SK-N-SH treated with all-trans-retinoic acid at 6 μM for 48 hours (cell line): ENCODE data around the gene WDR7.

Experiments
- ATAC-seq: fragments of 200-7000 bp; cut with Tn5 transposase; 3 replicates; pipeline ENCODE4 v1.9.1; 2020; ENCODE audit warnings: mild to moderate bottlenecking, moderate library complexity
- ARNTL ChIP-seq: fragments of 450-650 bp; formaldehyde crosslinking; IDR thresholded peaks from 2 replicates; pipeline ENCODE4 v1.5.0; 2020; ENCODE audit warnings: low read depth, mild to moderate bottlenecking, moderate library complexity, borderline replicate concordance
- BACH2 ChIP-seq: fragments of 250-450 bp; sonication (Bioruptor Pico); IDR thresholded peaks from 2 replicates; pipeline ENCODE4 v1.9.0; 2021; ENCODE audit warnings: mild to moderate bottlenecking, borderline replicate concordance
- CSDC2 ChIP-seq: fragments of 250-450 bp; sonication (Bioruptor Pico); IDR thresholded peaks from 2 replicates; pipeline ENCODE4 v1.5.0; 2020; ENCODE audit warnings: mild to moderate bottlenecking, moderate library complexity
- CSRNP3 ChIP-seq: fragments of 250-450 bp; sonication (Bioruptor Pico); IDR thresholded peaks from 2 replicates; pipeline ENCODE4 v1.5.1; 2021; ENCODE audit warnings: mild to moderate bottlenecking, moderate library complexity
- ESRRG ChIP-seq: fragments of 250-450 bp; sonication (Bioruptor Pico); IDR thresholded peaks from 2 replicates; pipeline ENCODE4 v1.6.1; 2021; ENCODE audit warnings: mild to moderate bottlenecking
- ISL1 ChIP-seq: fragments of 250-450 bp; sonication (Bioruptor Pico); IDR thresholded peaks from 2 replicates; pipeline ENCODE4 v2.1.2; 2022; ENCODE audit warnings: mild to moderate bottlenecking, moderate library complexity
- OSR1 ChIP-seq: fragments of 250-450 bp; sonication (Bioruptor Pico); IDR thresholded peaks from 2 replicates; pipeline ENCODE4 v1.8.0; 2022; ENCODE audit warnings: moderate library complexity, mild to moderate bottlenecking, inconsistent platforms
- PATZ1 ChIP-seq: fragments of 250-450 bp; sonication (Bioruptor Pico); IDR thresholded peaks from 2 replicates; pipeline ENCODE4 v1.8.0; 2020; ENCODE audit warnings: mild to moderate bottlenecking, moderate library complexity, borderline replicate concordance
- PPARA ChIP-seq: fragments of 250-450 bp; sonication (Bioruptor Pico); IDR thresholded peaks from 2 replicates; pipeline ENCODE4 v1.5.0; 2020; ENCODE audit warnings: mild to moderate bottlenecking, borderline replicate concordance
- RARB ChIP-seq: fragments of 250-450 bp; sonication (Bioruptor Pico); IDR thresholded peaks from 2 replicates; pipeline ENCODE4 v1.8.0; 2021; ENCODE audit warnings: mild to moderate bottlenecking, moderate library complexity
- SNAI2 ChIP-seq: fragments of 250-450 bp; sonication (Bioruptor Pico); IDR thresholded peaks from 2 replicates; pipeline ENCODE4 v1.5.0; 2020; ENCODE audit warnings: mild to moderate bottlenecking, moderate library complexity
- TCF4 ChIP-seq: fragments of 250-450 bp; sonication (Bioruptor Pico); IDR thresholded peaks from 2 replicates; pipeline ENCODE4 v1.8.0; 2021; ENCODE audit warnings: mild to moderate bottlenecking, moderate library complexity, borderline replicate concordance
- TOX ChIP-seq: fragments of 250-450 bp; sonication (Bioruptor Pico); IDR thresholded peaks from 2 replicates; pipeline ENCODE4 v1.8.0; 2021; ENCODE audit warnings: mild to moderate bottlenecking, moderate library complexity, borderline replicate concordance
- ZC3H10 ChIP-seq: fragments of 250-450 bp; sonication (Bioruptor Pico); IDR thresholded peaks from 2 replicates; pipeline ENCODE4 v1.5.1; 2021; ENCODE audit warnings: mild to moderate bottlenecking, moderate library complexity
- ZFP3 ChIP-seq: fragments of 250-450 bp; sonication (Bioruptor Pico); IDR thresholded peaks from 2 replicates; pipeline ENCODE4 v1.5.0; 2020; ENCODE audit warnings: mild to moderate bottlenecking, moderate library complexity
- ZFP30 ChIP-seq: fragments of 450-650 bp; formaldehyde crosslinking; IDR thresholded peaks from 2 replicates; pipeline ENCODE4 v1.5.0; 2022; ENCODE audit warnings: mild to moderate bottlenecking, moderate library complexity
- ZNF70 ChIP-seq: fragments of 450-650 bp; formaldehyde crosslinking; IDR thresholded peaks from 2 replicates; pipeline ENCODE4 v1.5.0; 2020; ENCODE audit warnings: mild to moderate bottlenecking, moderate library complexity
- ZNF8 ChIP-seq: fragments of 450-650 bp; formaldehyde crosslinking; IDR thresholded peaks from 2 replicates; pipeline ENCODE4 v1.5.0; 2020; ENCODE audit warnings: mild to moderate bottlenecking, moderate library complexity
- TF ChIP-seq, protein P1 (sequence below): fragments of 250-450 bp; sonication (Bioruptor Pico); IDR thresholded peaks from 2 replicates; pipeline ENCODE4 v1.8.0; 2021; ENCODE audit warnings: low read depth, mild to moderate bottlenecking, moderate library complexity, borderline replicate concordance
- TF ChIP-seq, protein P2 (sequence below): fragments of 250-450 bp; sonication (Bioruptor Pico); IDR thresholded peaks from 2 replicates; pipeline ENCODE4 v1.5.0; 2020; ENCODE audit warnings: mild to moderate bottlenecking, moderate library complexity
- TF ChIP-seq, protein P3 (sequence below): fragments of 250-450 bp; sonication (Bioruptor Pico); IDR thresholded peaks from 2 replicates; pipeline ENCODE4 v1.5.1; 2020; ENCODE audit warnings: low read depth, mild to moderate bottlenecking, moderate library complexity

WDR7 gene

GRCh38 chr18:56999823-57000222, 348.7 kb downstream of the WDR7 start:
- ATAC-seq, result no peak
- TF ChIP-seq ISL1 (CRISPR knock-in tag) (no peak), TCF4 (CRISPR knock-in tag) (no peak), ZFP3 (CRISPR knock-in tag) (no peak), CSRNP3 (CRISPR knock-in tag) (no peak), PPARA (CRISPR knock-in tag) (no peak), ZFP30 (CRISPR knock-in tag) (no peak), OSR1 (CRISPR knock-in tag) (no peak), ZC3H10 (CRISPR knock-in tag) (no peak), ARNTL (CRISPR knock-in tag) (no peak), ZNF70 (CRISPR knock-in tag) (no peak), CSDC2 (CRISPR knock-in tag) (no peak), PATZ1 (CRISPR knock-in tag) (no peak), TOX (CRISPR knock-in tag) (no peak), BACH2 (CRISPR knock-in tag) (no peak), ESRRG (no peak)
- TF ChIP-seq, protein P1, sequence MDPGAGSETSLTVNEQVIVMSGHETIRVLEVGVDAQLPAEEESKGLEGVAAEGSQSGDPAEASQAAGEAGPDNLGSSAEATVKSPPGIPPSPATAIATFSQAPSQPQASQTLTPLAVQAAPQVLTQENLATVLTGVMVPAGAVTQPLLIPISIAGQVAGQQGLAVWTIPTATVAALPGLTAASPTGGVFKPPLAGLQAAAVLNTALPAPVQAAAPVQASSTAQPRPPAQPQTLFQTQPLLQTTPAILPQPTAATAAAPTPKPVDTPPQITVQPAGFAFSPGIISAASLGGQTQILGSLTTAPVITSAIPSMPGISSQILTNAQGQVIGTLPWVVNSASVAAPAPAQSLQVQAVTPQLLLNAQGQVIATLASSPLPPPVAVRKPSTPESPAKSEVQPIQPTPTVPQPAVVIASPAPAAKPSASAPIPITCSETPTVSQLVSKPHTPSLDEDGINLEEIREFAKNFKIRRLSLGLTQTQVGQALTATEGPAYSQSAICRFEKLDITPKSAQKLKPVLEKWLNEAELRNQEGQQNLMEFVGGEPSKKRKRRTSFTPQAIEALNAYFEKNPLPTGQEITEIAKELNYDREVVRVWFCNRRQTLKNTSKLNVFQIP (CRISPR knock-in tag), result no peak
- TF ChIP-seq, protein P2, sequence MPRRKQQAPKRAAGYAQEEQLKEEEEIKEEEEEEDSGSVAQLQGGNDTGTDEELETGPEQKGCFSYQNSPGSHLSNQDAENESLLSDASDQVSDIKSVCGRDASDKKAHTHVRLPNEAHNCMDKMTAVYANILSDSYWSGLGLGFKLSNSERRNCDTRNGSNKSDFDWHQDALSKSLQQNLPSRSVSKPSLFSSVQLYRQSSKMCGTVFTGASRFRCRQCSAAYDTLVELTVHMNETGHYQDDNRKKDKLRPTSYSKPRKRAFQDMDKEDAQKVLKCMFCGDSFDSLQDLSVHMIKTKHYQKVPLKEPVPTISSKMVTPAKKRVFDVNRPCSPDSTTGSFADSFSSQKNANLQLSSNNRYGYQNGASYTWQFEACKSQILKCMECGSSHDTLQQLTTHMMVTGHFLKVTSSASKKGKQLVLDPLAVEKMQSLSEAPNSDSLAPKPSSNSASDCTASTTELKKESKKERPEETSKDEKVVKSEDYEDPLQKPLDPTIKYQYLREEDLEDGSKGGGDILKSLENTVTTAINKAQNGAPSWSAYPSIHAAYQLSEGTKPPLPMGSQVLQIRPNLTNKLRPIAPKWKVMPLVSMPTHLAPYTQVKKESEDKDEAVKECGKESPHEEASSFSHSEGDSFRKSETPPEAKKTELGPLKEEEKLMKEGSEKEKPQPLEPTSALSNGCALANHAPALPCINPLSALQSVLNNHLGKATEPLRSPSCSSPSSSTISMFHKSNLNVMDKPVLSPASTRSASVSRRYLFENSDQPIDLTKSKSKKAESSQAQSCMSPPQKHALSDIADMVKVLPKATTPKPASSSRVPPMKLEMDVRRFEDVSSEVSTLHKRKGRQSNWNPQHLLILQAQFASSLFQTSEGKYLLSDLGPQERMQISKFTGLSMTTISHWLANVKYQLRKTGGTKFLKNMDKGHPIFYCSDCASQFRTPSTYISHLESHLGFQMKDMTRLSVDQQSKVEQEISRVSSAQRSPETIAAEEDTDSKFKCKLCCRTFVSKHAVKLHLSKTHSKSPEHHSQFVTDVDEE (CRISPR knock-in tag), result no peak
- TF ChIP-seq, protein P3, sequence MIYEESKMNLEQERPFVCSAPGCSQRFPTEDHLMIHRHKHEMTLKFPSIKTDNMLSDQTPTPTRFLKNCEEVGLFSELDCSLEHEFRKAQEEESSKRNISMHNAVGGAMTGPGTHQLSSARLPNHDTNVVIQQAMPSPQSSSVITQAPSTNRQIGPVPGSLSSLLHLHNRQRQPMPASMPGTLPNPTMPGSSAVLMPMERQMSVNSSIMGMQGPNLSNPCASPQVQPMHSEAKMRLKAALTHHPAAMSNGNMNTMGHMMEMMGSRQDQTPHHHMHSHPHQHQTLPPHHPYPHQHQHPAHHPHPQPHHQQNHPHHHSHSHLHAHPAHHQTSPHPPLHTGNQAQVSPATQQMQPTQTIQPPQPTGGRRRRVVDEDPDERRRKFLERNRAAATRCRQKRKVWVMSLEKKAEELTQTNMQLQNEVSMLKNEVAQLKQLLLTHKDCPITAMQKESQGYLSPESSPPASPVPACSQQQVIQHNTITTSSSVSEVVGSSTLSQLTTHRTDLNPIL (CRISPR knock-in tag), result no peak
- TF ChIP-seq, all 23 proteins: peak for 0

DNA sequence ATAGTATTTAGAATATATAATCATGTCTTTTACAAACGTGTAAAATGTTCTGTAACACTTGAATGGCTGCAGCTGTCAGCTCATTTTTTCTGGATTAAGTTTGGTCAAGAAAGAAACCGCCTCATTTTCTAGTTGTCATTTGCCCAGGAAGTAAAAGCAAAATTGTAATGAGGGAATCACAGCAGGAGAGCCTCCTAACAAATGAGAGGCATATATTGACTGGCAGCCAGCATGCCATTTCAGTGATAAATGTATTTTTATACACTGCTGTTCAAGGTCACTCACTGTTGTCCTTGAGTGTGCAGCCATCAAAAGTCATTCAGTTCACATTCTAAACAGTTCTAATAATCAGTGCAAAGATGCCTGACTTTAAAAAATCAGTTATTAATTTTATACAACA, 351.5 kb downstream of the WDR7 start:
- TF ChIP-seq ARNTL (CRISPR knock-in tag), result no peak
- TF ChIP-seq ZFP30 (CRISPR knock-in tag), result no peak
- TF ChIP-seq SNAI2 (CRISPR knock-in tag), result no peak
- TF ChIP-seq CSRNP3 (CRISPR knock-in tag), result no peak
- no peak for TF ChIP-seq ISL1 (CRISPR knock-in tag)
- TF ChIP-seq, protein P1 (CRISPR knock-in tag), result no peak
- TF ChIP-seq TOX (CRISPR knock-in tag), result no peak
- TF ChIP-seq CSDC2 (CRISPR knock-in tag), result no peak
- no peak for TF ChIP-seq RARB (CRISPR knock-in tag)
- TF ChIP-seq ZNF8 (CRISPR knock-in tag), result no peak
- no peak for TF ChIP-seq PATZ1 (CRISPR knock-in tag)
- TF ChIP-seq ZC3H10 (CRISPR knock-in tag), result no peak
- TF ChIP-seq ZNF70 (CRISPR knock-in tag), result no peak
- TF ChIP-seq OSR1 (CRISPR knock-in tag), result no peak
- TF ChIP-seq ESRRG, result no peak

More for the DNA sequence above, 351.5 kb downstream of the WDR7 start:
- no peak; the same call in 2 of the 3 replicates for ATAC-seq
